Measurements from ENCODE around the gene NTM.

DNA sequence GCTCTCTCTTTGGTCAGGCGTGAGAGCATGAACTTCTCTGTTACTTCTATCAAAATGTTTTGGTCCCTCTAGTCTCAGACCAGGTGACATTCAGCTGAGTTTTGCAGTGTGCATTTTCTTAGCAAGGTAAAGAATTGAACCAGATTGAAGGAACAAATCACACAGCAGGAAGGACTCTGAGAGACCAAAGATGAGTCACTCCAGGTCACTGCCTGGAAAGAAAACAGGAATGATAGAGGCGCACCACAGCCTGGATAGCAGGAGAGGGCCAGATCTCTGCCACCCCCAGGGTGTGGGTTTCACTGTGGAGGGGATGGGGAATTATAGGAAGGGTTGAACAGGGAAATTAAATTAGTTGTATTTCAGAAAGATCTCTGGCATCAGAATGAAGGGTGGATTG lies 788.3 kb downstream of the NTM start:
- TF ChIP-seq, protein P1, sequence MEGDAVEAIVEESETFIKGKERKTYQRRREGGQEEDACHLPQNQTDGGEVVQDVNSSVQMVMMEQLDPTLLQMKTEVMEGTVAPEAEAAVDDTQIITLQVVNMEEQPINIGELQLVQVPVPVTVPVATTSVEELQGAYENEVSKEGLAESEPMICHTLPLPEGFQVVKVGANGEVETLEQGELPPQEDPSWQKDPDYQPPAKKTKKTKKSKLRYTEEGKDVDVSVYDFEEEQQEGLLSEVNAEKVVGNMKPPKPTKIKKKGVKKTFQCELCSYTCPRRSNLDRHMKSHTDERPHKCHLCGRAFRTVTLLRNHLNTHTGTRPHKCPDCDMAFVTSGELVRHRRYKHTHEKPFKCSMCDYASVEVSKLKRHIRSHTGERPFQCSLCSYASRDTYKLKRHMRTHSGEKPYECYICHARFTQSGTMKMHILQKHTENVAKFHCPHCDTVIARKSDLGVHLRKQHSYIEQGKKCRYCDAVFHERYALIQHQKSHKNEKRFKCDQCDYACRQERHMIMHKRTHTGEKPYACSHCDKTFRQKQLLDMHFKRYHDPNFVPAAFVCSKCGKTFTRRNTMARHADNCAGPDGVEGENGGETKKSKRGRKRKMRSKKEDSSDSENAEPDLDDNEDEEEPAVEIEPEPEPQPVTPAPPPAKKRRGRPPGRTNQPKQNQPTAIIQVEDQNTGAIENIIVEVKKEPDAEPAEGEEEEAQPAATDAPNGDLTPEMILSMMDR (IDR thresholded peaks at IDR 0.05; ENCODE audit: low read depth, low read length, poor library complexity, severe bottlenecking): no peak
- TF ChIP-seq EZH2phosphoT487 (IDR thresholded peaks at IDR 0.05; ENCODE audit: borderline replicate concordance, low read length): no peak
